ENCODE measurements around the gene MPP1.

The MPP1 gene

DNA sequence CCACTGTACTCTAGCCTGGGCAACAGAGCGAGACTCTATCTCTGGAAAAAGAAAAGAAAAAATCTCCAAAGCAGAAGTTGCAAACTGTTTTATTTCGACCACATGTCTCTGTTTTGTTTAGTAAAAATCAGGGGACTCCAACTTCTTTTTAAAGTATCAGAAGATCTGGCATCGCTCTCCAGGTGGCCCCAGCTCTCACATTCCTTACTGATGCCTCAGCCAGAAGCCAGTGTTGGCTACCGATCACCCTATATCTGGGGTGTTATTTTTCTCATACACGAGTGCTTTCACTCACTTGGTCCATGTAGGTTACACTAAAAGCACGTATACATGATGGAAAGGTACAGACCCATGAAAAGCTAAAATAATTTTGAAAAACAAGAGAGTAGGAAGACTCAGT, 8.3 kb downstream of the MPP1 start:
- no peak for TF ChIP-seq FOXM1 (IDR thresholded peaks at IDR 0.05; ENCODE audit: borderline replicate concordance)
- TF ChIP-seq FOXK2 (IDR thresholded peaks at IDR 0.05) = no peak
- no peak for TF ChIP-seq ELF4 (IDR thresholded peaks at IDR 0.05)
- TF ChIP-seq FOXA1 (IDR thresholded peaks at IDR 0.05) = no peak
- TF ChIP-seq ZNF384 (IDR thresholded peaks at IDR 0.05) = no peak
- TF ChIP-seq, protein P1, sequence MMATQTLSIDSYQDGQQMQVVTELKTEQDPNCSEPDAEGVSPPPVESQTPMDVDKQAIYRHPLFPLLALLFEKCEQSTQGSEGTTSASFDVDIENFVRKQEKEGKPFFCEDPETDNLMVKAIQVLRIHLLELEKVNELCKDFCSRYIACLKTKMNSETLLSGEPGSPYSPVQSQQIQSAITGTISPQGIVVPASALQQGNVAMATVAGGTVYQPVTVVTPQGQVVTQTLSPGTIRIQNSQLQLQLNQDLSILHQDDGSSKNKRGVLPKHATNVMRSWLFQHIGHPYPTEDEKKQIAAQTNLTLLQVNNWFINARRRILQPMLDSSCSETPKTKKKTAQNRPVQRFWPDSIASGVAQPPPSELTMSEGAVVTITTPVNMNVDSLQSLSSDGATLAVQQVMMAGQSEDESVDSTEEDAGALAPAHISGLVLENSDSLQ (IDR thresholded peaks at IDR 0.05) = no peak
- no peak for TF ChIP-seq HDGF (IDR thresholded peaks at IDR 0.05; ENCODE audit: borderline replicate concordance)
- no peak for TF ChIP-seq L3MBTL2 (conservative IDR thresholded peaks at IDR 0.05)
- no peak for TF ChIP-seq ARNT (IDR thresholded peaks at IDR 0.05)
- TF ChIP-seq LEF1 (IDR thresholded peaks at IDR 0.05; ENCODE audit: borderline replicate concordance) = no peak
- no peak for TF ChIP-seq BHLHE40 (IDR thresholded peaks at IDR 0.05; ENCODE audit: borderline replicate concordance)
- no peak for TF ChIP-seq CTBP1 (IDR thresholded peaks at IDR 0.05; ENCODE audit: borderline replicate concordance)
- TF ChIP-seq SP1 (IDR thresholded peaks at IDR 0.05) = no peak
- ChIA-PET POLR2A (interaction anchor here (1.2 to 2.8 kb wide), 2 partner anchors 9 to 34 kb away, joined by 3 to 15 read pairs; partner anchors contain the start of genes DKC1 and MPP1), CTCF (no interaction called here)
- no peak for DNase-seq (ENCODE audit: extremely low spot score)

DNA sequence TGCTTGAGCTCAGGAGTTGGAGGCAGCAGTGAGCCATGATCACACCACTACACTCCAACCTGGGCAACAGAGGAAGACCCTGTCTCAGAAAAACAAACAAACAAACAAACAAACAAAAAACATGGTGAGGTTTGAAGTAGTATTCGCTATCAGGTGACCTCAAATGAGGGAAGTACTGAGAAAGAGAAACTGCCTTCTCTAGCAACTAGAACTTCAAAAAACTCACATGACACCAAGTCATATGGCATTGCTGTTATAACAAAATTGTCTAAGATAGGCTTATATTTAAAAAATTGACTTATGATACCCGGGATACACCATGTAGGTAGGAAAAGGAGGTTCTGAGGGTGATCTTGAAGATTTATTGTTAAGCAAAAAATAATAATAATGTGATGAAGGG, 10.3 kb downstream of the MPP1 start:
- TF ChIP-seq ZNF384 (IDR thresholded peaks at IDR 0.05) (no peak), ARNT (IDR thresholded peaks at IDR 0.05) (no peak), FOXK2 (IDR thresholded peaks at IDR 0.05) (no peak), ELF4 (IDR thresholded peaks at IDR 0.05) (no peak), LEF1 (IDR thresholded peaks at IDR 0.05; ENCODE audit: borderline replicate concordance) (no peak), CTBP1 (IDR thresholded peaks at IDR 0.05; ENCODE audit: borderline replicate concordance) (no peak), HDGF (IDR thresholded peaks at IDR 0.05; ENCODE audit: borderline replicate concordance) (no peak), L3MBTL2 (conservative IDR thresholded peaks at IDR 0.05) (no peak), FOXA1 (IDR thresholded peaks at IDR 0.05) (no peak), NFRKB (IDR thresholded peaks at IDR 0.05) (no peak), FOXM1 (IDR thresholded peaks at IDR 0.05; ENCODE audit: borderline replicate concordance) (no peak), SUZ12 (IDR thresholded peaks at IDR 0.05) (no peak)
- DNase-seq (ENCODE audit: extremely low spot score) = no peak
- POLR2A ChIA-PET = no interaction called here
- CTCF ChIA-PET = no interaction called here

DNA sequence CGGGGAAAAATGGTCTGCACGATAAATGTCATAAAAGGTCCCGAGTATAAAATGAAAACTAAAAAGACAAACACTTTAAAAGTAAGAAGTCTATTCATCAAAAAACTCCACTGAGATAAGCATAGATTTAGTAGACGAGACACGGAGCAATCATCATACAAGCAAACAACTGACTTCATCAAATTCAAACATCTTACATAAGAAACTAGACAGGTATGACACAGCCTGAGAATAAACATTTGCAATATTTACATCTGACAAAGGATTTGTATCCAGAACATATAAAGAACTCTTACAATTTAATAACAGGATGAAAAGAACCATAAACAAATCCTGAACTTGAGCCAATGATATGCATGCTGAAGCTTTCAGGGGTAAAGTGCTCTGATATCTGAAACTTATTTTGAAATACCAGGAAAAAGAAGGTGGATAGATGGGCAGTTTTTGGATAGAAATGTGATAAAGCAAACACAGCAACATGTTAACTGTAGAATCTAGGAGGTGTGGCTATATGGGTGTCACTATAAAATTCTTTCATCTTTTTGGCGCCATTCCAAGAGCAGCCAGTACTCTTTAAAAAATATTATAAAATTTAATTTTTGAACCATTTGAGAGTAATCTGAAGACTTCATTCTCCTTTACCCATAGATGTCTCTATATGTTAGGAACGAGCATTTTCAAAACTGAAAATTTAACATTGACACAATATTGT, 12.0 kb downstream of the MPP1 start:
- POLR2A ChIA-PET = no interaction called here

DNA sequence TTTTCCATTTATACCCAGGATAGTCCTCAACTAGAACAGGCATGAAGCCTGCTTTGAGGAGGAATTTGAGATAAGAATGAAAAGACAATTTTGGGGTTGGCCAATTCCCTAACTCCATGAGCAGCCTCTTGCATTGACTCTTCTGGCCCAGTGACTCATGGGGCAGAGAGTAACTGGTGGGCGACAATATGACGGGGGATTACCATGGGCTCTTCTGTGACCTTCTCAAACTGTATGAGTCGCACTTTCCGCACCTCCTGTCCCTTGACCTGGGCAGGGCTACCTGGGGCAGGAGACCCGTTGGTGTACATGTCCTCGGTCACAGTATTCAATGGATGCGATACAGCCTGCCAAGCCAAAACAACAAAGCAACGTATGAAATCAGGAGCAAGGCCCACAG, 13.3 kb downstream of the MPP1 start:
- DNase-seq (ENCODE audit: extremely low spot score) = no peak
- ChIA-PET POLR2A (no interaction called here), CTCF (interaction anchor here (1.3 kb wide), 1 partner anchor 16 kb away, joined by 4 read pairs; no protein-coding TSS in a partner anchor)
- TF ChIP-seq, protein P1 (IDR thresholded peaks at IDR 0.05) = no peak
- TF ChIP-seq ARNT (IDR thresholded peaks at IDR 0.05) (no peak), HDGF (IDR thresholded peaks at IDR 0.05; ENCODE audit: borderline replicate concordance) (no peak), L3MBTL2 (conservative IDR thresholded peaks at IDR 0.05) (no peak), FOXA1 (IDR thresholded peaks at IDR 0.05) (no peak), SP1 (IDR thresholded peaks at IDR 0.05) (no peak), ELF4 (IDR thresholded peaks at IDR 0.05) (no peak), CTBP1 (IDR thresholded peaks at IDR 0.05; ENCODE audit: borderline replicate concordance) (no peak), SUZ12 (IDR thresholded peaks at IDR 0.05) (no peak), TARDBP (IDR thresholded peaks at IDR 0.05) (no peak), NFRKB (IDR thresholded peaks at IDR 0.05) (no peak), LEF1 (IDR thresholded peaks at IDR 0.05; ENCODE audit: borderline replicate concordance) (no peak), FOXM1 (IDR thresholded peaks at IDR 0.05; ENCODE audit: borderline replicate concordance) (no peak), BHLHE40 (IDR thresholded peaks at IDR 0.05; ENCODE audit: borderline replicate concordance) (no peak)

More for the DNA sequence above, 12.0 kb downstream of the MPP1 start:
- DNase-seq (ENCODE audit: extremely low spot score) = no peak
- no peak for TF ChIP-seq FOXK2 (IDR thresholded peaks at IDR 0.05)
- no peak for TF ChIP-seq SP1 (IDR thresholded peaks at IDR 0.05)
- TF ChIP-seq CTBP1 (IDR thresholded peaks at IDR 0.05; ENCODE audit: borderline replicate concordance) = no peak
- no peak for TF ChIP-seq LEF1 (IDR thresholded peaks at IDR 0.05; ENCODE audit: borderline replicate concordance)
- no peak for TF ChIP-seq NFRKB (IDR thresholded peaks at IDR 0.05)
- no peak for TF ChIP-seq TARDBP (IDR thresholded peaks at IDR 0.05)
- TF ChIP-seq BHLHE40 (IDR thresholded peaks at IDR 0.05; ENCODE audit: borderline replicate concordance) = no peak
- no peak for TF ChIP-seq SUZ12 (IDR thresholded peaks at IDR 0.05)
- no peak for TF ChIP-seq HDGF (IDR thresholded peaks at IDR 0.05; ENCODE audit: borderline replicate concordance)
- TF ChIP-seq, protein P1 (IDR thresholded peaks at IDR 0.05) = no peak
- no peak for TF ChIP-seq ZNF384 (IDR thresholded peaks at IDR 0.05)
- TF ChIP-seq ARNT (IDR thresholded peaks at IDR 0.05) = no peak
- no peak for TF ChIP-seq FOXM1 (IDR thresholded peaks at IDR 0.05; ENCODE audit: borderline replicate concordance)
- TF ChIP-seq FOXA1 (IDR thresholded peaks at IDR 0.05) = no peak
- TF ChIP-seq ELF4 (IDR thresholded peaks at IDR 0.05) = no peak
- CTCF ChIA-PET = no interaction called here

DNA sequence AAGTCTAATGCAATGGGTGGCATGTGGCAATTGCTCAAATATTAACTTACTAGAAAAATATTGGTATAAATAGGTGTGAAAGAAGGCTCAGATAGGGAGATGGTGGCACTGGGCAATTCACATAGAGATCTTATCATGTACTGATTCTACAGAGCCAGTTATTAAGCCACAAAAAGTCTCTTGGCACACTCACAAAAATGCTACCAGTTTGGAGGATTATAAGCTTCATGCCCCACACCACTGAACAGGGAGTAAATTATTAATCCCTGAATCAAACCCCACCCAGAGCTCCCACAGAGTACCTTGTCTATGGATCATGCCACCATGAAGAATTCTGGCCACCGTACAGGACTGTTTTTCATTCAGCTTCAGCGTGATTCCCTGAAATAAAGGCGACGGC, 13.8 kb downstream of the MPP1 start:
- POLR2A ChIA-PET = no interaction called here
- no peak for DNase-seq (ENCODE audit: extremely low spot score)
- TF ChIP-seq SP1 (IDR thresholded peaks at IDR 0.05) (no peak), FOXK2 (IDR thresholded peaks at IDR 0.05) (no peak), HDGF (IDR thresholded peaks at IDR 0.05; ENCODE audit: borderline replicate concordance) (no peak), BHLHE40 (IDR thresholded peaks at IDR 0.05; ENCODE audit: borderline replicate concordance) (no peak), L3MBTL2 (conservative IDR thresholded peaks at IDR 0.05) (no peak), SUZ12 (IDR thresholded peaks at IDR 0.05) (no peak), ZNF384 (IDR thresholded peaks at IDR 0.05) (no peak), FOXA1 (IDR thresholded peaks at IDR 0.05) (no peak), ARNT (IDR thresholded peaks at IDR 0.05) (no peak), FOXM1 (IDR thresholded peaks at IDR 0.05; ENCODE audit: borderline replicate concordance) (no peak), TARDBP (IDR thresholded peaks at IDR 0.05) (no peak), CTBP1 (IDR thresholded peaks at IDR 0.05; ENCODE audit: borderline replicate concordance) (no peak), LEF1 (IDR thresholded peaks at IDR 0.05; ENCODE audit: borderline replicate concordance) (no peak), NFRKB (IDR thresholded peaks at IDR 0.05) (no peak), ELF4 (IDR thresholded peaks at IDR 0.05) (no peak)
- TF ChIP-seq, protein P1 (IDR thresholded peaks at IDR 0.05) = no peak
- CTCF ChIA-PET = interaction anchor here (1.3 kb wide), 1 partner anchor 15 kb away, joined by 4 read pairs; no protein-coding TSS in a partner anchor

Data from HEK293T (cell line).